CD4-positive, CD25-positive, alpha-beta regulatory T cell (primary cell): ENCODE results near the gene PGM5. TPM values are rescaled to one million over a fixed set of nuclear protein-coding genes. Genes with fewer than 3 reads are reported as not detected.

Experiments used
- ATAC-seq, 2 donors: fragments of 150-1000 bp; cut with Tn5 transposase; one replicate each; pipeline ENCODE4 v1.10.0; 2021; ENCODE audit warnings: low read depth in 2 of 2, moderate number of reproducible peaks in 2 of 2, moderate library complexity in 1 of 2
- DNase-seq, 3 donors: peaks; one replicate each; pipeline versions ENCODE4 v3.0.0 to v3.0.0-alpha.2; 2012 to 2022; ENCODE audit warnings: mixed read lengths in 1 of 3
- H3K27ac ChIP-seq: one replicate; pipeline ENCODE4 v1.7.0; 2013; ENCODE audit warnings: mild to moderate bottlenecking, low read length; ENCODE audit not compliant: insufficient read depth, poor library complexity, severe bottlenecking
- H3K27me3 ChIP-seq: one replicate; pipeline ENCODE4 v1.7.0; 2013; ENCODE audit warnings: low read length; ENCODE audit not compliant: control insufficient read depth, insufficient read depth
- H3K36me3 ChIP-seq: one replicate; pipeline ENCODE4 v1.7.0; 2013; ENCODE audit warnings: mild to moderate bottlenecking, low read length, moderate library complexity; ENCODE audit not compliant: control insufficient read depth, insufficient read depth
- H3K4me1 ChIP-seq: 2 replicates; pipeline ENCODE4 v1.7.0; 2013; ENCODE audit warnings: mild to moderate bottlenecking, low read length; ENCODE audit not compliant: insufficient read depth, control insufficient read depth, poor library complexity, severe bottlenecking
- H3K4me3 ChIP-seq: one replicate; pipeline ENCODE4 v1.7.0; 2013; ENCODE audit warnings: low read depth, mild to moderate bottlenecking, low read length, moderate library complexity
- H3K9me3 ChIP-seq, 2 experiments: 1 replicate in 1 of 2; 2 replicates in 1 of 2; pipeline ENCODE4 v1.7.0; 2013; ENCODE audit warnings: low read length in 2 of 2, mild to moderate bottlenecking in 1 of 2, moderate library complexity in 1 of 2; ENCODE audit not compliant: control insufficient read depth in 2 of 2
- H3K27ac Mint-ChIP-seq, 3 donors: one replicate each; pipeline ENCODE4 v1.8.0; 2020 to 2022; ENCODE audit warnings: mild to moderate bottlenecking in 3 of 3, mixed read lengths in 3 of 3, moderate library complexity in 2 of 3
- H3K27me3 Mint-ChIP-seq: one replicate; pipeline ENCODE4 v1.8.0; 2022; ENCODE audit warnings: mild to moderate bottlenecking, mixed read lengths
- H3K36me3 Mint-ChIP-seq: one replicate; pipeline ENCODE4 v1.8.0; 2020; ENCODE audit warnings: mixed read lengths
- H3K4me1 Mint-ChIP-seq, 4 donors: one replicate each; pipeline ENCODE4 v1.8.0; 2020 to 2022; ENCODE audit warnings: mixed read lengths in 4 of 4, mild to moderate bottlenecking in 1 of 4
- H3K4me3 Mint-ChIP-seq, 4 donors: one replicate each; pipeline ENCODE4 v1.8.0; 2020 to 2022; ENCODE audit warnings: mild to moderate bottlenecking in 4 of 4, mixed read lengths in 4 of 4, moderate library complexity in 3 of 4
- H3K9me3 Mint-ChIP-seq, 7 donors: one replicate each; pipeline ENCODE4 v1.8.0; 2020 to 2022; ENCODE audit warnings: mixed read lengths in 7 of 7, mild to moderate bottlenecking in 3 of 7, moderate library complexity in 2 of 7
- polyA plus RNA-seq, 4 donors: library from polyadenylated mRNA; unstranded; fragments of 300-500 nt; fragmentation: Illumina TruSeq; gene quantifications; one replicate each; pipeline ENCODE4 v1.2.3, GENCODE V29; 2021
- total RNA-seq: library from RNA; stranded (reverse); gene quantifications from one replicate; pipeline ENCODE4 v1.2.3, GENCODE V29; 2022

Gene PGM5
- total and polyA plus RNA-seq, 5 donors from 2014 or later: not detected

- H3K27me3 ChIP-seq: peaks cover 3% of the 10 kb centered on the region
- H3K4me1 Mint-ChIP-seq: peaks cover 4 to 26% (median 16%) of the 10 kb centered on the region in 4 donors
- DNase-seq (no peak), ATAC-seq (no peak)
- peaks cover 18% of the 10 kb centered on the region for H3K27me3 Mint-ChIP-seq
- no peak overlapping the region for H3K27ac ChIP-seq
- H3K4me3 ChIP-seq: no peak overlapping the region
- no peaks in the 10 kb centered on the region for H3K36me3 ChIP-seq
- H3K4me3 Mint-ChIP-seq: no peak overlapping the region
- no peaks in the 10 kb centered on the region for H3K9me3 ChIP-seq
- H3K36me3 Mint-ChIP-seq: no peaks in the 10 kb centered on the region
- peak overlapping the region in 1 of 3 donors; percentile 77 for H3K27ac Mint-ChIP-seq
- peaks cover 7% of the 10 kb centered on the region for H3K4me1 ChIP-seq
- H3K9me3 Mint-ChIP-seq: peaks cover 0 to 3% (median 0%) of the 10 kb centered on the region in 7 donors
These were observed 191.0 kb downstream of the PGM5 start for GRCh38 chr9:68547417-68547816.

GRCh38 chr9:68548241-68548640 lies 191.8 kb downstream of the PGM5 start:
- H3K27me3 Mint-ChIP-seq: peaks cover 18% of the 10 kb centered on the region
- no peak overlapping the region for H3K27ac ChIP-seq
- H3K27me3 ChIP-seq: peaks cover 4% of the 10 kb centered on the region
- H3K4me1 Mint-ChIP-seq: peaks cover 4 to 26% (median 16%) of the 10 kb centered on the region in 4 donors
- H3K9me3 Mint-ChIP-seq: peaks cover 0 to 3% (median 0%) of the 10 kb centered on the region in 7 donors
- H3K4me3 Mint-ChIP-seq: no peak overlapping the region
- H3K36me3 Mint-ChIP-seq: no peaks in the 10 kb centered on the region
- H3K4me1 ChIP-seq: peaks cover 7% of the 10 kb centered on the region
- peak overlapping the region in 2 of 3 donors; percentile 14 to 89 for H3K27ac Mint-ChIP-seq
- no peak overlapping the region for H3K4me3 ChIP-seq
- H3K36me3 ChIP-seq: no peaks in the 10 kb centered on the region
- DNase-seq (no peak), ATAC-seq (no peak)
- no peaks in the 10 kb centered on the region for H3K9me3 ChIP-seq

GRCh38 chr9:68551191-68551590 lies 194.8 kb downstream of the PGM5 start:
- H3K27ac ChIP-seq: no peak overlapping the region
- Mint-ChIP-seq H3K4me1 (peaks cover 4 to 17% (median 11%) of the 10 kb centered on the region in 4 donors), H3K9me3 (peaks cover 0 to 3% (median 0%) of the 10 kb centered on the region in 7 donors), H3K36me3 (no peaks in the 10 kb centered on the region), H3K27ac (no peak overlapping the region), H3K4me3 (no peak overlapping the region), H3K27me3 (peaks cover 27% of the 10 kb centered on the region)
- no peaks in the 10 kb centered on the region for H3K9me3 ChIP-seq
- no peaks in the 10 kb centered on the region for H3K36me3 ChIP-seq
- no peak for DNase-seq
- peaks cover 13% of the 10 kb centered on the region for H3K27me3 ChIP-seq
- no peak for ATAC-seq
- H3K4me3 ChIP-seq: no peak overlapping the region
- H3K4me1 ChIP-seq: peaks cover 7% of the 10 kb centered on the region

GRCh38 chr9:68552700-68553476 lies 196.5 kb downstream of the PGM5 start:
- peaks cover 0 to 3% (median 0%) of the 10 kb centered on the region in 7 donors for H3K9me3 Mint-ChIP-seq
- no peak overlapping the region for H3K27ac Mint-ChIP-seq
- H3K4me3 ChIP-seq: no peak overlapping the region
- no peaks in the 10 kb centered on the region for H3K36me3 ChIP-seq
- peaks cover 0 to 3% (median under 1%) of the 10 kb centered on the region in 4 donors for H3K4me1 Mint-ChIP-seq
- no peaks in the 10 kb centered on the region for H3K4me1 ChIP-seq
- H3K27me3 Mint-ChIP-seq: peaks cover 27% of the 10 kb centered on the region
- H3K27me3 ChIP-seq: peaks cover 14% of the 10 kb centered on the region
- H3K4me3 Mint-ChIP-seq: no peak overlapping the region
- no peak overlapping the region for H3K27ac ChIP-seq
- H3K36me3 Mint-ChIP-seq: no peaks in the 10 kb centered on the region
- DNase-seq (peak in 1 of 3 donors; percentile 59), ATAC-seq (no peak)
- no peaks in the 10 kb centered on the region for H3K9me3 ChIP-seq

- Mint-ChIP-seq H3K4me3 (no peak overlapping the region), H3K27ac (no peak overlapping the region), H3K9me3 (peaks cover 0 to 3% (median 0%) of the 10 kb centered on the region in 7 donors), H3K4me1 (peaks cover 0 to 13% (median under 1%) of the 10 kb centered on the region in 4 donors), H3K27me3 (peaks cover 28% of the 10 kb centered on the region), H3K36me3 (no peaks in the 10 kb centered on the region)
- Histone ChIP-seq H3K4me1 (no peaks in the 10 kb centered on the region), H3K4me3 (no peak overlapping the region), H3K27me3 (peaks cover 14% of the 10 kb centered on the region), H3K36me3 (no peaks in the 10 kb centered on the region), H3K9me3 (no peaks in the 10 kb centered on the region), H3K27ac (no peak overlapping the region)
- DNase-seq (no peak), ATAC-seq (no peak)
These were observed 199.2 kb downstream of the PGM5 start for GRCh38 chr9:68555437-68556150.

- Histone ChIP-seq H3K4me3 (no peak overlapping the region), H3K27me3 (peaks cover 13% of the 10 kb centered on the region), H3K27ac (no peak overlapping the region), H3K4me1 (no peaks in the 10 kb centered on the region), H3K36me3 (no peaks in the 10 kb centered on the region), H3K9me3 (no peaks in the 10 kb centered on the region)
- Mint-ChIP-seq H3K4me1 (peaks cover 0 to 15% (median 1%) of the 10 kb centered on the region in 4 donors), H3K9me3 (no peaks in the 10 kb centered on the region), H3K4me3 (no peak overlapping the region), H3K27me3 (peaks cover 37% of the 10 kb centered on the region), H3K27ac (no peak overlapping the region), H3K36me3 (no peaks in the 10 kb centered on the region)
- ATAC-seq: no peak
- no peak for DNase-seq
These were observed 202.1 kb downstream of the PGM5 start for GRCh38 chr9:68558545-68558944.

GRCh38 chr9:68560071-68560844 lies 203.8 kb downstream of the PGM5 start:
- peaks cover 31% of the 10 kb centered on the region for H3K27me3 Mint-ChIP-seq
- Histone ChIP-seq H3K36me3 (no peaks in the 10 kb centered on the region), H3K27me3 (peaks cover 14% of the 10 kb centered on the region), H3K4me3 (no peak overlapping the region), H3K9me3 (no peaks in the 10 kb centered on the region), H3K27ac (no peak overlapping the region), H3K4me1 (no peaks in the 10 kb centered on the region)
- peaks cover 0 to 15% (median 1%) of the 10 kb centered on the region in 4 donors for H3K4me1 Mint-ChIP-seq
- H3K4me3 Mint-ChIP-seq: peak overlapping the region in 2 of 4 donors; percentile 1 to 39
- no peaks in the 10 kb centered on the region for H3K36me3 Mint-ChIP-seq
- peak; percentile 37 to 46 for ATAC-seq
- peak; percentile 14 to 72 (median 19) for DNase-seq
- H3K27ac Mint-ChIP-seq: peak overlapping the region in 1 of 3 donors; percentile 11
- no peaks in the 10 kb centered on the region for H3K9me3 Mint-ChIP-seq
